ENCODE results near the gene MRPL38.

The MRPL38 gene

GRCh38 chr17:75850928-75851692 is 53.6 kb downstream of the MRPL38 start:
- no peak for DNase-seq

DNA sequence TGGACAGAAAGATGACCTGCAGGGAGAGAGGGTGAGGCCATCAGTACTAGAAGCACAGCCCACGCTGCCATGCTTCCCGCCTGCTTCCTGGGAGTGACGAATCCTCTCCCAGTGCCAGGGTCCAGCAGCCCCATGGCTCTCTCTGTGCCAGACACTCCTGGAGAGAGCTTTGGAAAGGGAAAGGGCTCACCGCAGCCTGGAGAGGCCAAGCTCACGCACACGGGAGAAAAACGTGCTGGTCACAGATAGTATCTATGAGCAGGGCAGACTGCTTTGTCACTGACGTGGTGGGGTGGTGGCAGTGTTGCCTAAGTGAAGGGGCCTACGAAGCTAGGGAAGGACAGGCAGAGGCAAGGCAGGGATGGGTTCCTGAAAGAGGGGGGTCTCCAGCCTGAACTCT is 55.0 kb downstream of the MRPL38 start:
- DNase-seq = no peak

GRCh38 chr17:75849279-75849646 is 55.4 kb downstream of the MRPL38 start:
- no peak for DNase-seq

Measured in CD4-positive, alpha-beta T cell treated with Interleukin-21 for 1 hour (primary cell).